ENCODE results near the gene FAM222B.

GRCh38 chr17:28715217-28715616 is 127.4 kb downstream of the FAM222B start:
- TF ChIP-seq CTCF (IDR thresholded peaks at IDR 0.05) (no peak), POLR2A (IDR thresholded peaks at IDR 0.05) (no peak), POLR2AphosphoS5 (IDR thresholded peaks at IDR 0.05; ENCODE audit: insufficient read depth in 1 of 2, low read depth in 1 of 2) (no peak)
